ENCODE data around the gene DOLPP1.

DOLPP1 gene

DNA sequence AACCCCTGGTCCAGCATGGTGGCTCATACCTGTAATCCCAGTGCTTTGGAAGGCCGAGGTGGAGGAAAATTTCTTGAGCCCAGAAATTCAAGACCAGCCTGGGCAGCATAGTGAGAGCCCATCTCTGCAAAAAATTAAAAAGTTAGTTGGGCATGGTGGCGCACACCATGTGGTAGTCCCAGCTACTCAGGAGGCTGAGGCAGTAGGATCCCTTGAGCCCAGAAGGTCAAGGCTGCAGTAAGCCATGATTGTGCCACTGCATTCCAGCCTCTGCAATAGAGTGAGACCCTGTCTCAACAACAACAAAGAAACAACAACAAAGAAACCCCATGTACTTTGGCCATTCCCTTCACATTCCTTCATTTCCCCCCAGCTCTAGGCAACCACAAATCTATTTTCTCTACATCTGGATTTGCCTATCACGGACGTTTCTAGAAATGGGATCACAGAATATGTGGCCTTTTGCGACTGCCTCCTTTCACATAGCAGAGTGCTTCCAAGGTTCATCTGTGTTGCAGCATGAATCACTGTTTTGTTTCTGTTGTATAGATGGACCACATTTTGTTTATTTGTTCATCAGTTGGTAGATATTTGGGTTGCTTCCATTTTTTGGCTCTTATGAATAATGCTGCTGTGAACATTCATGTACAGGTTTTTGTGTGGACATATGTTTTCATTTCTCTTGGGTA, 26.6 kb upstream of the DOLPP1 start:
- H3K4me3 ChIP-seq (ENCODE audit: low read depth, low read length) = no peak overlapping the region
- H3K27ac ChIP-seq (ENCODE audit: extremely low read depth, low read depth, low read length) = no peak overlapping the region
- H3K36me3 ChIP-seq (ENCODE audit: control insufficient read depth in 2 of 2, insufficient read depth in 1 of 2, low read length in 2 of 2) = peaks cover 0 to 29% of the 10 kb centered on the region in 2 experiments; a peak in 2 of 3 replicates
- TF ChIP-seq ZNF510 (tag by site-specific recombination; IDR thresholded peaks at IDR 0.05; ENCODE audit: insufficient replicate concordance) (no peak), ZNF677 (tag by site-specific recombination; IDR thresholded peaks at IDR 0.05) (no peak)
- TF ChIP-seq, protein P1, sequence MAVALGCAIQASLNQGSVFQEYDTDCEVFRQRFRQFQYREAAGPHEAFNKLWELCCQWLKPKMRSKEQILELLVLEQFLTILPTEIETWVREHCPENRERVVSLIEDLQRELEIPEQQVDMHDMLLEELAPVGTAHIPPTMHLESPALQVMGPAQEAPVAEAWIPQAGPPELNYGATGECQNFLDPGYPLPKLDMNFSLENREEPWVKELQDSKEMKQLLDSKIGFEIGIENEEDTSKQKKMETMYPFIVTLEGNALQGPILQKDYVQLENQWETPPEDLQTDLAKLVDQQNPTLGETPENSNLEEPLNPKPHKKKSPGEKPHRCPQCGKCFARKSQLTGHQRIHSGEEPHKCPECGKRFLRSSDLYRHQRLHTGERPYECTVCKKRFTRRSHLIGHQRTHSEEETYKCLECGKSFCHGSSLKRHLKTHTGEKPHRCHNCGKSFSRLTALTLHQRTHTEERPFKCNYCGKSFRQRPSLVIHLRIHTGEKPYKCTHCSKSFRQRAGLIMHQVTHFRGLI (tag by site-specific recombination; IDR thresholded peaks at IDR 0.05) = peak; percentile 50; the same call in 1 of the 2 replicates
- TF ChIP-seq, protein P2, sequence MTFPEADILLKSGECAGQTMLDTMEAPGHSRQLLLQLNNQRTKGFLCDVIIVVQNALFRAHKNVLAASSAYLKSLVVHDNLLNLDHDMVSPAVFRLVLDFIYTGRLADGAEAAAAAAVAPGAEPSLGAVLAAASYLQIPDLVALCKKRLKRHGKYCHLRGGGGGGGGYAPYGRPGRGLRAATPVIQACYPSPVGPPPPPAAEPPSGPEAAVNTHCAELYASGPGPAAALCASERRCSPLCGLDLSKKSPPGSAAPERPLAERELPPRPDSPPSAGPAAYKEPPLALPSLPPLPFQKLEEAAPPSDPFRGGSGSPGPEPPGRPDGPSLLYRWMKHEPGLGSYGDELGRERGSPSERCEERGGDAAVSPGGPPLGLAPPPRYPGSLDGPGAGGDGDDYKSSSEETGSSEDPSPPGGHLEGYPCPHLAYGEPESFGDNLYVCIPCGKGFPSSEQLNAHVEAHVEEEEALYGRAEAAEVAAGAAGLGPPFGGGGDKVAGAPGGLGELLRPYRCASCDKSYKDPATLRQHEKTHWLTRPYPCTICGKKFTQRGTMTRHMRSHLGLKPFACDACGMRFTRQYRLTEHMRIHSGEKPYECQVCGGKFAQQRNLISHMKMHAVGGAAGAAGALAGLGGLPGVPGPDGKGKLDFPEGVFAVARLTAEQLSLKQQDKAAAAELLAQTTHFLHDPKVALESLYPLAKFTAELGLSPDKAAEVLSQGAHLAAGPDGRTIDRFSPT (tag by site-specific recombination; IDR thresholded peaks at IDR 0.05) = no peak
- CTCF ChIA-PET = interaction anchor here (0.8 to 1.0 kb wide), 2 partner anchors 26 to 47 kb away, joined by 3 to 4 read pairs; partner anchors contain the start of gene SH3GLB2
- POLR2A ChIA-PET = no interaction called here
- H3K9me3 ChIP-seq (ENCODE audit: control insufficient read depth, insufficient read depth, low read depth, low read length) = no peaks in the 10 kb centered on the region
- no peaks in the 10 kb centered on the region for H3K4me1 ChIP-seq (ENCODE audit: control insufficient read depth, insufficient read depth, low read length)

DNA sequence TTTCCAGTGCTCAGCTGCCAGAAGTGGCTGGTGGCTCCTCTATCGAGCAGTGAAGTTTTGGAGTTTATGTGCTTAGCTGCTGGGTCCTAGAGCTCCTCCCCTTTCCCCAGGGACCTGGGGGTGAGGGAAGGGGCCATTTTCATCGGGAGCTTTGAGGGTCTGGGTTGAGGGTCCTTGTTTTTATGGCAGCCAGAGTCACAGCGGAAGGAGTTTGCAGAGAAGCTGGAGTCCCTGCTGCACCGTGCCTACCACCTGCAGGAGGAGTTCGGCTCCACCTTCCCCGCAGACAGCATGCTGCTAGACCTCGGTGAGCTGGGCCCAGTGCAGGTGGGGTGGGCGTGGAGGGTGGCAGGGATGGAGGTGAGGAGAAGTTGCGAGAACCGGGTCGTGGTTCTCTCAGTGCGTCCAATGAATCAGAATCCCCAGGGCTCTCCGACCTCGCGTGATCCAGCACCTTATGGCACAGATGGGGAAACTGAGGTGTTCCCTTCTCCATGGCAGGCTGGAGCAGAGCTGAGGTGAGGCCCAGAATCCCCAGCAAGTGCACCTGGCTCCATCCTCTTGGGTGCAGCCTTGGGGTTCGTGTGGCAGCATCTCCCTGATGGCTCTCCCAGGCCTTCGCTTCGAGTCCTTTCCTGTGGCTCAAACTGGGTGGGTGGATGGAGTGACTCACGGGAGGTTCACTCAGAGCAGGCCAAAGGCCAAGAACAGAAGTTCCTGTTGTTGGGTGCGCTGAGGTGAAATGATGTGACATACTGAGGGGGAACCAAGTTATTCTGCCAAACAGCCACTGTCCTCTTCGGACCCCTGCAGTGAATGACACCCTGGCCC, 21.7 kb upstream of the DOLPP1 start:
- H3K4me3 ChIP-seq (ENCODE audit: low read depth, low read length) = no peak overlapping the region
- H3K36me3 ChIP-seq (ENCODE audit: control insufficient read depth in 2 of 2, insufficient read depth in 1 of 2, low read length in 2 of 2) = peaks cover 0 to 47% of the 10 kb centered on the region in 2 experiments; a peak in 2 of 3 replicates
- ChIA-PET CTCF (interaction anchor here (0.6 kb wide), 2 partner anchors 48 to 54 kb away, joined by 3 to 4 read pairs; no protein-coding TSS in a partner anchor), POLR2A (no interaction called here)
- H3K4me1 ChIP-seq (ENCODE audit: control insufficient read depth, insufficient read depth, low read length) = no peaks in the 10 kb centered on the region
- H3K9me3 ChIP-seq (ENCODE audit: control insufficient read depth, insufficient read depth, low read depth, low read length) = no peaks in the 10 kb centered on the region
- TF ChIP-seq RBAK (tag by site-specific recombination; IDR thresholded peaks at IDR 0.05) = no peak
- TF ChIP-seq, protein P3, sequence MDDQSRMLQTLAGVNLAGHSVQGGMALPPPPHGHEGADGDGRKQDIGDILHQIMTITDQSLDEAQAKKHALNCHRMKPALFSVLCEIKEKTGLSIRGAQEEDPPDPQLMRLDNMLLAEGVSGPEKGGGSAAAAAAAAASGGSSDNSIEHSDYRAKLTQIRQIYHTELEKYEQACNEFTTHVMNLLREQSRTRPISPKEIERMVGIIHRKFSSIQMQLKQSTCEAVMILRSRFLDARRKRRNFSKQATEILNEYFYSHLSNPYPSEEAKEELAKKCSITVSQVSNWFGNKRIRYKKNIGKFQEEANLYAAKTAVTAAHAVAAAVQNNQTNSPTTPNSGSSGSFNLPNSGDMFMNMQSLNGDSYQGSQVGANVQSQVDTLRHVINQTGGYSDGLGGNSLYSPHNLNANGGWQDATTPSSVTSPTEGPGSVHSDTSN (CRISPR knock-in tag; IDR thresholded peaks at IDR 0.05) = no peak
- no peak overlapping the region for H3K27ac ChIP-seq (ENCODE audit: extremely low read depth, low read depth, low read length)

DNA sequence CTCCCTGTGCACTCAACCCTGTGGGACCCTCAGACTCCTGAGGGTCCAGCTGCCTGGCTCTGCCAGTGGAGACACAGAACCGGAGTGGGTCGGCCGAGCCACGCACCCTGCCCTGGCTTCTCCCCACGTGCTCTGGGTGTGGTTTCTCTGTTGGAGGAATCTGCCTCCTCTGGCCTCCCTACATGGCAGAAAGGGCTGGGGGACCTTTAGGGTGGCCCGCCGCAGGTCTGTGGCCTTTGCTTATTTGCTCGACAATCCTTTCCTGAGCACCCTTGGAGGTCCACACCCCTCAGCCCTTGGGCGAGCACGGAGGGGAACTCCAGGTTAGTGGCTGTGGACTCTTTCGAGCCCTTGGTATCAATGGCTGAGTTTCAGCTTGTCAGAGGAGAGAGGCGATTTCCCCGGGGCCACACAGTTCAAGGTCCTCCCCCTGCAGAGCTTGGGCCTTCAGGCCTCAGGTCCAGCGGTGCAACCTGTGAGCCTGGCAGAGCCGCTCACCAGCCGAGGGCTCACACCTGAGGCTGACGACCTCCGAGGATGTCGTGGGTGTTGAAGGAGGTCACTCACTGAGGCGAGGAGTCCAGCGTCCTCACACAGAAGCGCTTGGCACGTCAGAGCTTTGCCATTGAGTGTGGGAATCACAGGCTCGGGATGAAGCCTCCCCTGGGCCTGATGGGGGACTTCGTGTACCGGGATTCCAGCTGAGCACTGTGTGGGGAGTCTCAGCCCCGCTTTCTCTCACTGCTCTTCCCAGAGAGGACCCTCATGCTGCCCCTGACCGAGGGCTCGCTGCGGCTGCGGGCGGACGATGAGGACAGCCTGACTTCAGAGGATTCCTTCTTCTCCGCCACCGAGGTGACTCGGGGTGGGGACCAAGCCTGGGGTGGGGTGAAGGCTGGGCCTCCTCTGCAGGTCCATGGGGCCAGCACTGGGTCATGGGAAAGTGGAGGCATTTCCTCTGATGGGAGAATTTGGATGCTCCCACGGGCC, 20.8 kb upstream of the DOLPP1 start:
- H3K27ac ChIP-seq (ENCODE audit: extremely low read depth, low read depth, low read length) = no peak overlapping the region
- ChIA-PET POLR2A (no interaction called here), CTCF (interaction anchor here (0.9 kb wide), 1 partner anchor 77 kb away, joined by 4 read pairs; no protein-coding TSS in a partner anchor)
- TF ChIP-seq HOXD13 (CRISPR knock-in tag; IDR thresholded peaks at IDR 0.05; ENCODE audit: borderline replicate concordance) (no peak), YY2 (tag by site-specific recombination; IDR thresholded peaks at IDR 0.05) (no peak), SCRT2 (tag by site-specific recombination; IDR thresholded peaks at IDR 0.05) (no peak), ZBTB1 (tag by site-specific recombination; IDR thresholded peaks at IDR 0.05) (no peak), SP7 (tag by site-specific recombination; IDR thresholded peaks at IDR 0.05) (no peak), ZNF2 (tag by site-specific recombination; IDR thresholded peaks at IDR 0.05) (no peak), ZBTB48 (tag by site-specific recombination; IDR thresholded peaks at IDR 0.05) (no peak), ZNF558 (tag by site-specific recombination; IDR thresholded peaks at IDR 0.05) (no peak), ZNF555 (tag by site-specific recombination; conservative IDR thresholded peaks at IDR 0.05) (no peak)
- TF ChIP-seq, protein P4, sequence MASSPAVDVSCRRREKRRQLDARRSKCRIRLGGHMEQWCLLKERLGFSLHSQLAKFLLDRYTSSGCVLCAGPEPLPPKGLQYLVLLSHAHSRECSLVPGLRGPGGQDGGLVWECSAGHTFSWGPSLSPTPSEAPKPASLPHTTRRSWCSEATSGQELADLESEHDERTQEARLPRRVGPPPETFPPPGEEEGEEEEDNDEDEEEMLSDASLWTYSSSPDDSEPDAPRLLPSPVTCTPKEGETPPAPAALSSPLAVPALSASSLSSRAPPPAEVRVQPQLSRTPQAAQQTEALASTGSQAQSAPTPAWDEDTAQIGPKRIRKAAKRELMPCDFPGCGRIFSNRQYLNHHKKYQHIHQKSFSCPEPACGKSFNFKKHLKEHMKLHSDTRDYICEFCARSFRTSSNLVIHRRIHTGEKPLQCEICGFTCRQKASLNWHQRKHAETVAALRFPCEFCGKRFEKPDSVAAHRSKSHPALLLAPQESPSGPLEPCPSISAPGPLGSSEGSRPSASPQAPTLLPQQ (tag by site-specific recombination; IDR thresholded peaks at IDR 0.05) = no peak
- TF ChIP-seq, protein P5, sequence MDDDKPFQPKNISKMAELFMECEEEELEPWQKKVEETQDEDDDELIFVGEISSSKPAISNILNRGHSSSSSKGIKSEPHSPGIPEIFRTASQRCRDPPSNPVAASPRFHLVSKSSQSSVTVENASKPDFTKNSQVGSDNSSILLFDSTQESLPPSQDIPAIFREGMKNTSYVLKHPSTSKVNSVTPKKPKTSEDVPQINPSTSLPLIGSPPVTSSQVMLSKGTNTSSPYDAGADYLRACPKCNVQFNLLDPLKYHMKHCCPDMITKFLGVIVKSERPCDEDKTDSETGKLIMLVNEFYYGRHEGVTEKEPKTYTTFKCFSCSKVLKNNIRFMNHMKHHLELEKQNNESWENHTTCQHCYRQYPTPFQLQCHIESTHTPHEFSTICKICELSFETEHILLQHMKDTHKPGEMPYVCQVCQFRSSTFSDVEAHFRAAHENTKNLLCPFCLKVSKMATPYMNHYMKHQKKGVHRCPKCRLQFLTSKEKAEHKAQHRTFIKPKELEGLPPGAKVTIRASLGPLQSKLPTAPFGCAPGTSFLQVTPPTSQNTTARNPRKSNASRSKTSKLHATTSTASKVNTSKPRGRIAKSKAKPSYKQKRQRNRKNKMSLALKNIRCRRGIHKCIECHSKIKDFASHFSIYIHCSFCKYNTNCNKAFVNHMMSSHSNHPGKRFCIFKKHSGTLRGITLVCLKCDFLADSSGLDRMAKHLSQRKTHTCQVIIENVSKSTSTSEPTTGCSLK (tag by site-specific recombination; IDR thresholded peaks at IDR 0.05) = no peak
- no peak overlapping the region for H3K4me3 ChIP-seq (ENCODE audit: low read depth, low read length)
- H3K36me3 ChIP-seq (ENCODE audit: control insufficient read depth in 2 of 2, insufficient read depth in 1 of 2, low read length in 2 of 2) = peaks cover 4 to 50% of the 10 kb centered on the region in 2 experiments; a peak in 2 of 3 replicates
- no peaks in the 10 kb centered on the region for H3K4me1 ChIP-seq (ENCODE audit: control insufficient read depth, insufficient read depth, low read length)
- H3K9me3 ChIP-seq (ENCODE audit: control insufficient read depth, insufficient read depth, low read depth, low read length) = no peaks in the 10 kb centered on the region

Data from HEK293 (cell line).